ENCODE results near the gene STK39. TPM values are rescaled to one million over a fixed set of nuclear protein-coding genes. Genes with fewer than 3 reads are reported as not detected.

Gene STK39
- total RNA-seq, 1 donor from 2014 or later = 31.9 TPM

- no peak overlapping the region for H3K4me3 Mint-ChIP-seq (ENCODE audit: unreplicated experiment)
- no peak for DNase-seq (ENCODE audit: low spot score)
- no peak for TF ChIP-seq CTCF (IDR thresholded peaks at IDR 0.05)
- H3K27me3 Mint-ChIP-seq (ENCODE audit: low read depth) = no peaks in the 10 kb centered on the region
- H3K4me1 Mint-ChIP-seq (ENCODE audit: low read depth) = peaks cover 45% of the 10 kb centered on the region
- peak overlapping the region; percentile 23 for H3K27ac Mint-ChIP-seq (ENCODE audit: unreplicated experiment)
- H3K9me3 Mint-ChIP-seq (ENCODE audit: low read depth) = no peaks in the 10 kb centered on the region
- H3K36me3 Mint-ChIP-seq (ENCODE audit: low read depth) = peaks cover 16% of the 10 kb centered on the region
Observed at GRCh38 chr2:168139852-168140251, 107.5 kb downstream of the STK39 start.

- H3K4me1 Mint-ChIP-seq (ENCODE audit: low read depth) = peaks cover 47% of the 10 kb centered on the region
- H3K27me3 Mint-ChIP-seq (ENCODE audit: low read depth) = no peaks in the 10 kb centered on the region
- no peak overlapping the region for H3K4me3 Mint-ChIP-seq (ENCODE audit: unreplicated experiment)
- TF ChIP-seq CTCF (IDR thresholded peaks at IDR 0.05) = no peak
- peaks cover 12% of the 10 kb centered on the region for H3K36me3 Mint-ChIP-seq (ENCODE audit: low read depth)
- no peaks in the 10 kb centered on the region for H3K9me3 Mint-ChIP-seq (ENCODE audit: low read depth)
- peak overlapping the region; percentile 80 for H3K27ac Mint-ChIP-seq (ENCODE audit: unreplicated experiment)
- DNase-seq (ENCODE audit: low spot score) = no peak
Observed at GRCh38 chr2:168138901-168139300, 108.5 kb downstream of the STK39 start.

- DNase-seq (ENCODE audit: low spot score) = no peak
- Mint-ChIP-seq H3K27ac (ENCODE audit: unreplicated experiment) (peak overlapping the region; percentile 80), H3K9me3 (ENCODE audit: low read depth) (no peaks in the 10 kb centered on the region), H3K36me3 (ENCODE audit: low read depth) (peaks cover 12% of the 10 kb centered on the region), H3K4me1 (ENCODE audit: low read depth) (peaks cover 47% of the 10 kb centered on the region), H3K4me3 (ENCODE audit: unreplicated experiment) (peak overlapping the region; percentile 1), H3K27me3 (ENCODE audit: low read depth) (no peaks in the 10 kb centered on the region)
- no peak for TF ChIP-seq CTCF (IDR thresholded peaks at IDR 0.05)
Observed at GRCh38 chr2:168138374-168138773, 109.0 kb downstream of the STK39 start.

- H3K36me3 Mint-ChIP-seq (ENCODE audit: low read depth) = peaks cover 12% of the 10 kb centered on the region
- no peaks in the 10 kb centered on the region for H3K9me3 Mint-ChIP-seq (ENCODE audit: low read depth)
- no peak for TF ChIP-seq CTCF (IDR thresholded peaks at IDR 0.05)
- H3K4me1 Mint-ChIP-seq (ENCODE audit: low read depth) = peaks cover 47% of the 10 kb centered on the region
- H3K27me3 Mint-ChIP-seq (ENCODE audit: low read depth) = no peaks in the 10 kb centered on the region
- DNase-seq (ENCODE audit: low spot score) = no peak
- H3K4me3 Mint-ChIP-seq (ENCODE audit: unreplicated experiment) = no peak overlapping the region
- H3K27ac Mint-ChIP-seq (ENCODE audit: unreplicated experiment) = peak overlapping the region; percentile 80
Observed at GRCh38 chr2:168137510-168138180, 109.8 kb downstream of the STK39 start.

GRCh38 chr2:168136392-168136977 is 110.9 kb downstream of the STK39 start:
- Mint-ChIP-seq H3K27me3 (ENCODE audit: low read depth) (no peaks in the 10 kb centered on the region), H3K36me3 (ENCODE audit: low read depth) (peaks cover 12% of the 10 kb centered on the region), H3K27ac (ENCODE audit: unreplicated experiment) (no peak overlapping the region), H3K4me3 (ENCODE audit: unreplicated experiment) (no peak overlapping the region), H3K4me1 (ENCODE audit: low read depth) (peaks cover 51% of the 10 kb centered on the region), H3K9me3 (ENCODE audit: low read depth) (no peaks in the 10 kb centered on the region)
- DNase-seq (ENCODE audit: low spot score) = no peak
- TF ChIP-seq CTCF (IDR thresholded peaks at IDR 0.05) = peak; percentile 81

All from chondrocyte (in vitro differentiated cells).